ENCODE data around the gene ZNF664. TPM values are rescaled to one million over a fixed set of nuclear protein-coding genes. Genes with fewer than 3 reads are reported as not detected.

Gene ZNF664
- total and polyA plus RNA-seq, 9 of the 15 experiments (the other 6 are each of a cell fraction or from before 2014, with no cell fraction given): 3.3 to 101 (median 63.6) TPM

DNA sequence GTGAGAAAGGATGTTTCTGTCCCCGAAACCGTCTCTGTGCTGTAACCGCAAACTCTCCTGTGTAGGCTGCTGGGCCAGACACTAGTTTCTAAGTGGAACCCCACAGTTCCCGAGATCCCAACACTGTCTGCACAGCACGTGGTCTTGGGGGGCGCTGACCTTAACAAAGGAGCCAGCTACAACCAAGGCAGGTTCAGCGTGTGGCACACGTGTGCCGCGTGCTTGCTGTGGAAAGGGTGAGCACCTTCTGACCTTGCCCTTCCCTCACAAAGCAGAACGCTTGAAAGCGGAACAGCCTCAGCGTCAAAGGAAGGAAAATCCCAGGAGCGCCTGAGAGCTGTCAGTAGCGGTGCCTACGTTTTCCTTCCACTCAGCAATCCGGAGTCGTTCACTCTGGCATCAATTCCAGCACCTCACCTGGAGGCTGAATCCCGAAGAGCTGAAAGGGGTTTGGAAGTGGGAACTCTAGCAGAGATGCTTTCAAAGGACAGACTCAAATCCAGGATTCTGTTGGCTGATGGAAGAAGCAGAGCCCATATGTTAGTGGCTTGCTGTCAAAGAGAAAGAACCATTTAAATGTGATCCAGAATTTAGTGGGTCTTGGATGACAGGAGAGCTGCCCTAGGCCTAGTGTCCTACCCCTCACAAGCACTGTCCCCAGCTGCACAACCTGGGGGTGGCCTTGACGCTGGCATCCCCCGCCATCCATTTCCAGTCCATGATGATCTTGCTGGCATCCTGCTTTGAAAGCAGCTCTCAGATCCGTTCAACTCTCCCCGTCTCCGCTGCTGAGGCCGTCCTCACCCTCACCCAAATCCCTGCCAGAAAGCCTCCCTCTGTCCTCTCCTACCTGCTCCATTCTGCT lies 27.5 kb upstream of the ZNF664 start:
- Histone ChIP-seq H2AFZ (ENCODE audit: low read depth, low read length) (no peak overlapping the region), H3K36me3 (ENCODE audit: control insufficient read depth, insufficient read depth, low read length) (no peaks in the 10 kb centered on the region), H3K27ac (ENCODE audit: extremely low read depth, low read depth, low read length) (no peak overlapping the region), H4K20me1 (replicated peaks; ENCODE audit: control insufficient read depth, insufficient read depth, low read length) (no peaks in the 10 kb centered on the region), H3K27me3 (ENCODE audit: control insufficient read depth in 2 of 2, insufficient read depth in 2 of 2, low read length in 2 of 2) (peaks cover 26 to 38% of the 10 kb centered on the region in 2 experiments; a peak in 4 of 5 replicates), H3K4me3 (no peak overlapping the region), H3K4me1 (replicated peaks in 1 of 2; ENCODE audit: control insufficient read depth in 2 of 2, insufficient read depth in 2 of 2, low read length in 2 of 2) (peaks cover 5 to 13% of the 10 kb centered on the region in 2 experiments; a peak in 4 of 5 replicates), H3K4me2 (ENCODE audit: insufficient read depth, low read length) (no peak overlapping the region), H3K79me2 (ENCODE audit: control insufficient read depth, insufficient read depth, low read length) (no peaks in the 10 kb centered on the region), H3K9me1 (ENCODE audit: control insufficient read depth, insufficient read depth, low read length) (no peaks in the 10 kb centered on the region), H3K9me3 (replicated peaks; ENCODE audit: control insufficient read depth, insufficient read depth, low read depth, low read length) (no peaks in the 10 kb centered on the region; the same call in 1 of the 2 replicates), H3K9ac (ENCODE audit: insufficient read depth in 1 of 2, low read depth in 2 of 2, low read length in 2 of 2) (peak overlapping the region in 1 of 2 experiments; percentile 53; a peak in 2 of 4 replicates)
- BruUV-seq (replicated peaks): no TSS peak
- TF ChIP-seq KAT2B (IDR thresholded peaks at IDR 0.05; ENCODE audit: low read depth, low read length) (no peak), FOXJ3 (CRISPR knock-in tag; IDR thresholded peaks at IDR 0.05) (no peak), ZNF77 (CRISPR knock-in tag; IDR thresholded peaks at IDR 0.05) (no peak), GABPA (tag; conservative IDR thresholded peaks at IDR 0.05; ENCODE audit: low read depth) (no peak), U2AF1 (optimal IDR thresholded peaks at IDR 0.05; ENCODE audit: low read depth, low read length) (no peak), DACH1 (IDR thresholded peaks at IDR 0.05; ENCODE audit: partially characterized antibody) (no peak), ZBTB17 (CRISPR knock-in tag; IDR thresholded peaks at IDR 0.05) (no peak), BRF1 (IDR thresholded peaks at IDR 0.05; ENCODE audit: borderline replicate concordance, extremely low read depth, insufficient read length) (no peak), NCOA6 (IDR thresholded peaks at IDR 0.05) (no peak), MEIS2 (IDR thresholded peaks at IDR 0.05; ENCODE audit: partially characterized antibody) (no peak), ZNF12 (CRISPR knock-in tag; IDR thresholded peaks at IDR 0.05) (no peak), ZNF76 (CRISPR knock-in tag; IDR thresholded peaks at IDR 0.05; ENCODE audit: borderline replicate concordance) (no peak), FOSL1 (tag; conservative IDR thresholded peaks at IDR 0.05) (no peak)
- TF ChIP-seq, protein P1, sequence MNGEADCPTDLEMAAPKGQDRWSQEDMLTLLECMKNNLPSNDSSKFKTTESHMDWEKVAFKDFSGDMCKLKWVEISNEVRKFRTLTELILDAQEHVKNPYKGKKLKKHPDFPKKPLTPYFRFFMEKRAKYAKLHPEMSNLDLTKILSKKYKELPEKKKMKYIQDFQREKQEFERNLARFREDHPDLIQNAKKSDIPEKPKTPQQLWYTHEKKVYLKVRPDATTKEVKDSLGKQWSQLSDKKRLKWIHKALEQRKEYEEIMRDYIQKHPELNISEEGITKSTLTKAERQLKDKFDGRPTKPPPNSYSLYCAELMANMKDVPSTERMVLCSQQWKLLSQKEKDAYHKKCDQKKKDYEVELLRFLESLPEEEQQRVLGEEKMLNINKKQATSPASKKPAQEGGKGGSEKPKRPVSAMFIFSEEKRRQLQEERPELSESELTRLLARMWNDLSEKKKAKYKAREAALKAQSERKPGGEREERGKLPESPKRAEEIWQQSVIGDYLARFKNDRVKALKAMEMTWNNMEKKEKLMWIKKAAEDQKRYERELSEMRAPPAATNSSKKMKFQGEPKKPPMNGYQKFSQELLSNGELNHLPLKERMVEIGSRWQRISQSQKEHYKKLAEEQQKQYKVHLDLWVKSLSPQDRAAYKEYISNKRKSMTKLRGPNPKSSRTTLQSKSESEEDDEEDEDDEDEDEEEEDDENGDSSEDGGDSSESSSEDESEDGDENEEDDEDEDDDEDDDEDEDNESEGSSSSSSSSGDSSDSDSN (IDR thresholded peaks at IDR 0.05; ENCODE audit: borderline replicate concordance in 1 of 2, low read depth in 2 of 2, low read length in 2 of 2): no peak
- TF ChIP-seq, protein P2, sequence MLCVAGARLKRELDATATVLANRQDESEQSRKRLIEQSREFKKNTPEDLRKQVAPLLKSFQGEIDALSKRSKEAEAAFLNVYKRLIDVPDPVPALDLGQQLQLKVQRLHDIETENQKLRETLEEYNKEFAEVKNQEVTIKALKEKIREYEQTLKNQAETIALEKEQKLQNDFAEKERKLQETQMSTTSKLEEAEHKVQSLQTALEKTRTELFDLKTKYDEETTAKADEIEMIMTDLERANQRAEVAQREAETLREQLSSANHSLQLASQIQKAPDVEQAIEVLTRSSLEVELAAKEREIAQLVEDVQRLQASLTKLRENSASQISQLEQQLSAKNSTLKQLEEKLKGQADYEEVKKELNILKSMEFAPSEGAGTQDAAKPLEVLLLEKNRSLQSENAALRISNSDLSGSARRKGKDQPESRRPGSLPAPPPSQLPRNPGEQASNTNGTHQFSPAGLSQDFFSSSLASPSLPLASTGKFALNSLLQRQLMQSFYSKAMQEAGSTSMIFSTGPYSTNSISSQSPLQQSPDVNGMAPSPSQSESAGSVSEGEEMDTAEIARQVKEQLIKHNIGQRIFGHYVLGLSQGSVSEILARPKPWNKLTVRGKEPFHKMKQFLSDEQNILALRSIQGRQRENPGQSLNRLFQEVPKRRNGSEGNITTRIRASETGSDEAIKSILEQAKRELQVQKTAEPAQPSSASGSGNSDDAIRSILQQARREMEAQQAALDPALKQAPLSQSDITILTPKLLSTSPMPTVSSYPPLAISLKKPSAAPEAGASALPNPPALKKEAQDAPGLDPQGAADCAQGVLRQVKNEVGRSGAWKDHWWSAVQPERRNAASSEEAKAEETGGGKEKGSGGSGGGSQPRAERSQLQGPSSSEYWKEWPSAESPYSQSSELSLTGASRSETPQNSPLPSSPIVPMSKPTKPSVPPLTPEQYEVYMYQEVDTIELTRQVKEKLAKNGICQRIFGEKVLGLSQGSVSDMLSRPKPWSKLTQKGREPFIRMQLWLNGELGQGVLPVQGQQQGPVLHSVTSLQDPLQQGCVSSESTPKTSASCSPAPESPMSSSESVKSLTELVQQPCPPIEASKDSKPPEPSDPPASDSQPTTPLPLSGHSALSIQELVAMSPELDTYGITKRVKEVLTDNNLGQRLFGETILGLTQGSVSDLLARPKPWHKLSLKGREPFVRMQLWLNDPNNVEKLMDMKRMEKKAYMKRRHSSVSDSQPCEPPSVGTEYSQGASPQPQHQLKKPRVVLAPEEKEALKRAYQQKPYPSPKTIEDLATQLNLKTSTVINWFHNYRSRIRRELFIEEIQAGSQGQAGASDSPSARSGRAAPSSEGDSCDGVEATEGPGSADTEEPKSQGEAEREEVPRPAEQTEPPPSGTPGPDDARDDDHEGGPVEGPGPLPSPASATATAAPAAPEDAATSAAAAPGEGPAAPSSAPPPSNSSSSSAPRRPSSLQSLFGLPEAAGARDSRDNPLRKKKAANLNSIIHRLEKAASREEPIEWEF (CRISPR knock-in tag; IDR thresholded peaks at IDR 0.05): no peak
- 28% methylated on average over 25 of the region's 25 CpGs for WGBS (ENCODE audit: insufficient coverage, low coverage, missing lambda C conversion rate)
- intact Hi-C loops (cut with micrococcal nuclease): no loop called here
- CTCF ChIA-PET (ENCODE audit: low intra/inter-chr PET ratio): no interaction called here
- in situ Hi-C loops (cut with MboI): no loop called here
- no peak for ATAC-seq
- POLR2A ChIA-PET: interaction anchor here (1.2 kb wide), 1 partner anchor 109 kb away, joined by 3 read pairs; no protein-coding TSS in a partner anchor
- FAIRE-seq: no peak
- no peak for DNase-seq (ENCODE audit: extremely low read depth in 1 of 4, low spot score in 3 of 4)
